Activated CD8-positive, alpha-beta memory T cell treated with anti-CD3 and anti-CD28 coated beads for 48 hours (primary cell): ENCODE results near the gene SPATA13.

ENCODE experiments used
- DNase-seq, 3 experiments: peaks; one replicate each; pipeline ENCODE4 v3.0.0-alpha.2; 2020; ENCODE audit warnings: low read depth in 2 of 3, low spot score in 2 of 3

Gene SPATA13

GRCh38 chr13:24141333-24141910 lies 19.1 kb upstream of the SPATA13 start:
- DNase-seq = no peak

- no peak for DNase-seq
Observed at GRCh38 chr13:24142453-24142852, 18.1 kb upstream of the SPATA13 start.

GRCh38 chr13:24142886-24143285 lies 17.6 kb upstream of the SPATA13 start:
- no peak for DNase-seq

GRCh38 chr13:24145240-24145639 lies 15.3 kb upstream of the SPATA13 start:
- no peak for DNase-seq

- DNase-seq = no peak
Observed at GRCh38 chr13:24145674-24146073, 14.8 kb upstream of the SPATA13 start.

- DNase-seq = no peak
Observed at GRCh38 chr13:24146961-24147569, 13.5 kb upstream of the SPATA13 start.

GRCh38 chr13:24147570-24147963 lies 13.0 kb upstream of the SPATA13 start:
- DNase-seq = no peak

GRCh38 chr13:24148414-24149235 lies 11.9 kb upstream of the SPATA13 start:
- no peak for DNase-seq

- DNase-seq = no peak
Observed at GRCh38 chr13:24149246-24150032, 11.1 kb upstream of the SPATA13 start.

GRCh38 chr13:24150572-24150971 lies 9.9 kb upstream of the SPATA13 start:
- DNase-seq = no peak

- DNase-seq = no peak
Observed at GRCh38 chr13:24151864-24152263, 8.7 kb upstream of the SPATA13 start.

GRCh38 chr13:24152292-24153214 lies 8.0 kb upstream of the SPATA13 start:
- DNase-seq = no peak

GRCh38 chr13:24153347-24153746 lies 7.2 kb upstream of the SPATA13 start:
- DNase-seq = no peak

GRCh38 chr13:24153979-24154701 lies 6.4 kb upstream of the SPATA13 start:
- no peak for DNase-seq

- DNase-seq = no peak
Observed at GRCh38 chr13:24159357-24159756, 1.2 kb upstream of the SPATA13 start.

- DNase-seq = peak in 2 of 3 experiments; percentile 8 to 38
Observed at GRCh38 chr13:24161010-24161775, 673 bp downstream of the SPATA13 start.

- DNase-seq = no peak
Observed at GRCh38 chr13:24161980-24162525, 1.5 kb downstream of the SPATA13 start.

GRCh38 chr13:24162604-24163003 lies 2.1 kb downstream of the SPATA13 start:
- DNase-seq = no peak

- no peak for DNase-seq
Observed at GRCh38 chr13:24165746-24166145, 5.2 kb downstream of the SPATA13 start.
